Endothelial cell of umbilical vein (primary cell): ENCODE data around the gene OTULIN.
A peak's percentile ranks its signal among the peaks of the same experiment; 100 is the strongest.

Experiments
- CTCF ChIP-seq, 2 donors: IDR thresholded peaks; 1 replicate in 1 of 2; 2 replicates in 1 of 2; pipeline ENCODE4 v1.5.1; 2011; ENCODE audit warnings: low read length in 2 of 2, mild to moderate bottlenecking in 2 of 2, moderate library complexity in 2 of 2, control low read depth in 1 of 2, inconsistent platforms in 1 of 2, low read depth in 1 of 2; ENCODE audit not compliant: insufficient read depth in 1 of 2; ENCODE audit errors: extremely low read depth in 1 of 2
- EZH2 ChIP-seq: IDR thresholded peaks from 2 replicates; pipeline ENCODE4 v1.6.1; 2012; ENCODE audit warnings: borderline replicate concordance, low read depth, mild to moderate bottlenecking, moderate library complexity, low read length, inconsistent platforms; ENCODE audit not compliant: severe bottlenecking
- GATA2 ChIP-seq: IDR thresholded peaks from 2 replicates; pipeline ENCODE4 v1.7.0; 2011; ENCODE audit warnings: low read depth, mild to moderate bottlenecking, moderate library complexity, mixed read lengths, low read length; ENCODE audit not compliant: insufficient read length, insufficient read depth
- JUN ChIP-seq: IDR thresholded peaks from 2 replicates; pipeline ENCODE4 v1.6.1; 2011; ENCODE audit warnings: borderline replicate concordance, low read depth; ENCODE audit not compliant: insufficient read length, insufficient read depth
- MAX ChIP-seq: IDR thresholded peaks from 2 replicates; pipeline ENCODE4 v1.6.1; 2011; ENCODE audit not compliant: insufficient read depth, insufficient read length
- MYC ChIP-seq: IDR thresholded peaks from one replicate; pipeline ENCODE4 v1.6.1; 2011; ENCODE audit warnings: mild to moderate bottlenecking, low read depth, low read length
- POLR2A ChIP-seq: IDR thresholded peaks from 2 replicates; pipeline ENCODE4 v1.6.1; 2012; ENCODE audit warnings: low read depth, mild to moderate bottlenecking, control low read depth, low read length
- POLR2AphosphoS5 ChIP-seq: IDR thresholded peaks from 2 replicates; pipeline ENCODE4 v1.6.1; 2012; ENCODE audit warnings: low read depth, mild to moderate bottlenecking, control low read depth, low read length, moderate library complexity; ENCODE audit not compliant: insufficient read depth

- TF ChIP-seq CTCF (IDR thresholded peaks at IDR 0.05; ENCODE audit: extremely low read depth in 1 of 2, insufficient read depth in 1 of 2, low read depth in 1 of 2, low read length in 2 of 2) = peak in 1 of 2 donors; percentile 7
- TF ChIP-seq POLR2A = no peak
- no peak for TF ChIP-seq POLR2AphosphoS5
- no peak for TF ChIP-seq JUN
- no peak for TF ChIP-seq EZH2
- no peak for TF ChIP-seq MYC
- peak; percentile 9 for TF ChIP-seq MAX
- TF ChIP-seq GATA2 = no peak
These were observed 1.4 kb downstream of the OTULIN start for GRCh38 chr5:14665949-14666348.
